GM21717 (cell line): ENCODE measurements around the gene EIF4G2.

Experiments
- ATAC-seq: cut with Tn5 transposase; IDR thresholded peaks from one replicate; pipeline ENCODE4 v1.9.1; 2021; ENCODE audit warnings: mild to moderate bottlenecking, moderate library complexity; ENCODE audit not compliant: unreplicated experiment

Gene EIF4G2

GRCh38 chr11:10809373-10810160 lies 841 bp upstream of the EIF4G2 start:
- ATAC-seq: peak; percentile 27

- peak; percentile 8 for ATAC-seq
These were observed 532 bp downstream of the EIF4G2 start for GRCh38 chr11:10808235-10808552.

- peak; percentile 10 for ATAC-seq
These were observed 1.1 kb downstream of the EIF4G2 start for GRCh38 chr11:10807493-10808234.

DNA sequence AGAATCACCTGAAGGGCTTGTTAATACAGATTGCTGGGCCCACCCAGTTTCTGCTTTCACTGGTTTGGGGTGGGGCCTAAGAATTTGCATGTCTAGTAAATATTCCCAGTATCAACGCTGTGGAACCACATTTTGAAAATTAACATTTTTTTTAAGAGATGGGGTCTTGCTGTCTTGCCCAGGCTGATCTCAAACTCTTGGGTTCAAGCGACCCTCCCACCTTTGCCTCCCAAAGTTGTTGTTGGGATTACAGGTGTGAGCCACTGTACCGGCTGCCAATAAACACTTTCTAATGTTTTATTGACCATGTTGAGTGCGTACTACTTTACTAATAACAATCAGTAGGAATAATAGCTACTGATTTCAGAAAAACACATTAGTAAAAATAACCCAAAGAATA lies 2.5 kb downstream of the EIF4G2 start:
- ATAC-seq: no peak

- ATAC-seq: no peak
These were observed 3.0 kb downstream of the EIF4G2 start for GRCh38 chr11:10805741-10806140.

DNA sequence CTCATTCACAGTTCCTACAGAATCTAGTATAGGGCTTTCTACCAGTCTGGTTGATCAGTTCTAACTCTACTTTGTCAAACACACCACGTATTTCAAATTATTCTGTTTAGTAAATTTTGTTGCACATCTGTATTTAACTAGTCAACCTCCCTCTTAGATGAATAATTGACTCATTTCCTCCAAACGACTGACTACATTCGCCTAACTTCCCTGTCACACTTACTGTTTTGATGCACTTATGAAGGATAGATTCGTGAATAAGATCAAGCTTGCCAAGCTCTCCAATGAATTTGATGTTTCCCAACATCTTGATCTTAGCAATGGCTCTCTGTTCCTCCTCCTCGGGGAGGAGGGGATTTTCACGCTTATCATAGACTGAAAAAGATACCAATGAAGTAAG lies 5.0 kb downstream of the EIF4G2 start:
- ATAC-seq: no peak

DNA sequence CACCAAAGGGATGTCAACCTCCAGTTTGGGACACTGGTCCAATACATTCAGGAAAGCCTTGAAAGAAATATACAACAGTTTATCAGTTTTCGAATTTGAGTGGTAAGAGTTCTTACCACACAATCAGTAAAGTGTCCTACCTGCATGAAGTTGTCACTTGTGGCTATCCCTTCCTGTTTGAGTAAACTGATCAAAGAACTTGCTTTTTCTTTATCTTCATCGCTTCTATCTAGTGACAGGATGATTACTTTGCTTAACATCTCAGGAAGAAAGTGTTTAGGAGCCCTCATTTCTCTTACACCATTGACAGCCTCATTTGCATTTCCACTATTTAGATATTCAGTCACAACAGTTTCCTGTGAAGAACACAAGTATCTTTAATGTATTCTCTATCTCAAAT lies 8.4 kb downstream of the EIF4G2 start:
- no peak for ATAC-seq

DNA sequence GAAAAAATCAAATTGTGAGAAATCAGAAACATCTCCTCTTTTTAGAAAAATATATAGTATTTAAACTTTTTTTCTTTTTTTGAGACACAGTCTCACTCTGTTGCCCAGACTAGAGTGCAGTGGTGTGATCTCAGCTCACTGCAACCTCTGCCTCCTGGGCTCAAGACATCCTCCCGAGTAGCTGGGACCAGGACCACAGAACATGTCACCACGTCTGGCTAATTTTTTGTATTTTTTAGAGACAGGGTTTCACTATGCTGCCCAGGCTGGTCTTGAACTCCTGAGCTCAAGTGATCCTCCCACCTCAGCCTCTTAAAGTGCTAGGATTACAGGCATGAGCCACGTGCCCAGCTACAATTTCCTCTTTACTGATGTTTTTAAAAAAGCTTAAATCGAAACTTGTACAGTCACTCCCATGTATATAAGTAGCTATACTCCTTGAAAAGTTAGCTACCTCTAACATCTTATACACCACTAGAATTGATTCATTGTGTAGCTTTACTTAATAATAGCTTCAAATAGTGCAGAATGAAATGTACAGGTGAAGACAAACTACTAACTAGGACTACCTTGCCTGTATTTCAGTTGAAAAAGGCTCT lies 10.3 kb downstream of the EIF4G2 start:
- no peak for ATAC-seq

DNA sequence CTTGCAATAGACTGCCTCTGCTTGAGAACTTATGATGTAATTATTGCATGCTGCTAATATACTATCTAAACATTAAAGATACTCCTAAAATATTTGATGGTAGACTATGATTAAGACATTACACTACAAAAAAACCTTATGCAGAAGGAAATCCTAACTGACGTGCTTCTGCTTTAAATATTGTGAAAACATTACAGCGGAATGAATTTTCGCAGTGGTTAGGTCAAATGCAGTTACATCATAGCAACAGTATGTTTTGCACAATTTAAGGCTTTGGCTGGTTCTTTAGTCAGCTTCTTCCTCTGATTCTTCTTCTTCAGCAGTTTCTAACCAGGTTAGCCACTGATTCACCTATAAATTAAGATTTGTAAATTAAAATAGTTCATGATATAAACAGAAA lies 11.2 kb downstream of the EIF4G2 start:
- no peak for ATAC-seq

DNA sequence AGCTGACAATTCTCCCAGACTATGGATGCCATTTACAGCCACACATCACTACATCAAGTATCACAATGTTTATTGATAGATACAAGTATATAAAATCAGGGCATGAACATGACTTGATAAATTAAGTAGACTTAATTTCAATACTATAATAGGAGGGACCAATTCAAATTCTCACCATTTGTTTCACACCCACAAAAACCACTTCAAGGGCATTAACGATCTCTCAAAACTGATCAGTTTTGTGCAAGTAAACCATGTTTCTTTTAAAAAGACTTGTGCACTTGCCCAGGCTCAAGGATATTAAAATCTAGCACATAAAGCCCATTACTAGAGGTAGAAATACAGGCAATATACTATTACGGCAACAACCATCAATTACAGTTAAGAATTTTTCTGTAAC lies 11.7 kb downstream of the EIF4G2 start:
- no peak for ATAC-seq

GRCh38 chr11:10796191-10796590 lies 12.5 kb downstream of the EIF4G2 start:
- no peak for ATAC-seq

GRCh38 chr11:10793470-10794255 lies 15.1 kb downstream of the EIF4G2 start:
- ATAC-seq: no peak

- ATAC-seq: peak; percentile 83
These were observed 16.2 kb downstream of the EIF4G2 start for GRCh38 chr11:10792385-10793068.

DNA sequence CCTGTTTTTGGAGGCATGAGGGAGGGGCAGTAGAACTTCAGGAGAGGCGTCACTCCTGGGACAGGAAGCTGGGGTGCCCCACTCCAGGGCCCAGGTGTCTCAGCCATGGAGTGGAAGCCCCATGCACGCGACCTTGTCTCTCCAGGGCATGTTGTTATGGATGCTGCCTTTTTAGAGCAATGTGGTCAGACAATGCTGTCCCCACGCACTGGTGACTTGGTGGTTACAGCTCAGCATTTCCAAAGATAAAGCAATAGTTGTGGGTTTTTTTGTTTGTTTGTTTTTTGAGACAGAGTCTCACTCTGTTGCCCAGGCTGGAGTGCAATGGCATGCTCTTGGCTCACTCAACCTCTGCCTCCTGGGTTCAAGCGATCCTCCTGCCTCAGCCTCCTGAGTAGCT lies 22.3 kb downstream of the EIF4G2 start:
- ATAC-seq: no peak

DNA sequence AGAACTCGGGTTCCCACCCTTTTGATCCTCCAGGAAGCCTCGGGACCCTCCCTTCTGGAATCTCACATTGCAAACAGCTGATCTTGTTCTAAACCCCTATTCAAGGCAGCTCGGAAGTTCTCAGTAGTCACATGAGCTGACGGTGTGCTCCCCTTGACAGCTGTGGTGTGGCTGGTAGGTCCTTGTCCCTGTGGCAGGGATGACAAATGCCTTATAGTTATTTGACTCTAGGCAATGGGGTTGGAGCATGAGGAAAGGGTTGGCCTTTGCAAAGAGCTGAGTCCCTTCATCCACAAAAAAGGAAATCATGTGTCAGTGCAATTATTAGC lies 23.6 kb downstream of the EIF4G2 start:
- no peak for ATAC-seq

GRCh38 chr11:10784232-10785145 lies 24.2 kb downstream of the EIF4G2 start:
- ATAC-seq: no peak

- ATAC-seq: no peak
These were observed 28.7 kb downstream of the EIF4G2 start for GRCh38 chr11:10780040-10780439.

DNA sequence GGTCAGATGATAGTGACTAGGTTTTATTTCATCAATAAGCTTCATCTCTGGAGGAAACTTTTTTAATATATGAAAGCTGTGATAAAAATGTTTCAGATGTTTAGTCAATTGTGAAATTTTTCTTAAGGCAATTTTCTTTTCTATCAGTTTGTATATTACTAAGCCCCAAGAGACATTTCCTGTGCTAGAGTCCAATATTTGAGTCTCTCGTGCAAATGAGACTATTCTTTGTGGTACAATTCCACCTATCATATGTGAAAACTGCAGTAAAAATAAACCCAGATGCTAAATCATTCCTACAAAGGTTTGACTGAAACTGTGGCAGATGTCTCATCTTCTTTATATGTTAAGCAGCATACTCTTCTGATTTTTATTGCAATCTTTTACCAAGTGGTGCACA lies 29.6 kb downstream of the EIF4G2 start:
- ATAC-seq: no peak

DNA sequence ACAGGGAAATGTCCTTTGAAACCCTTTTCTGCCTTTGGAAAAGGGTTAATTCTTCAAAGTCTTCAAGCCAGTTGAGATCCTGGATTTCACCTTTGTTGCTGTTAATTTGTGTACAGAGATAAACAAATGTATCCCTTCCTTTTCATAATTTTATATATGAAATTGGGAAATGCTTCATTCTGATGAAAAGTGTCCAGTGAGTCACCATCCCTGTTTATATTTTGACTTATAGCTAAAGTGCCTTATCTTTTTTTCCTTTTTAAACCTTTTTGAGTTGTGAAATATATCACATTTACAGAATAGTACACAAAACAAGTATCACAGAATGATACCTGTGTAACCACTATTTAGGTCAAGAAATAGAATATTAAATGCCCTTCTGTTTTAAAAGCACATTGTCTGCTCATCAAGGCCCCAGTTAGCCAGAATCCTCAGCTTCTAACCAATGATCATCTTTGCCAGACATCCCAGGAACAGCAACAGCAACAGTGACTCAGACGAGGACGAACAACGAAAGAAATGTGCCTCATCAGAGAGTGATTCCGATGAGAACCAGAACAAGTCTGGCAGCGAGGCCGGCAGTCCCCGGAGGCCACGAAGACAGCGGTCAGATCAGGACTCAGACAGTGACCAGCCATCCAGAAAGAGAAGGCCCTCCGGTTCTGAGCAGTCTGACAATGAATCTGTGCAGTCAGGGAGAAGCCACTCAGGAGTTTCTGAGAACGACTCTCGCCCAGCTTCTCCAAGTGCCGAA lies 30.3 kb downstream of the EIF4G2 start:
- no peak for ATAC-seq
